ENCODE data around the gene IMPDH2.

DNA sequence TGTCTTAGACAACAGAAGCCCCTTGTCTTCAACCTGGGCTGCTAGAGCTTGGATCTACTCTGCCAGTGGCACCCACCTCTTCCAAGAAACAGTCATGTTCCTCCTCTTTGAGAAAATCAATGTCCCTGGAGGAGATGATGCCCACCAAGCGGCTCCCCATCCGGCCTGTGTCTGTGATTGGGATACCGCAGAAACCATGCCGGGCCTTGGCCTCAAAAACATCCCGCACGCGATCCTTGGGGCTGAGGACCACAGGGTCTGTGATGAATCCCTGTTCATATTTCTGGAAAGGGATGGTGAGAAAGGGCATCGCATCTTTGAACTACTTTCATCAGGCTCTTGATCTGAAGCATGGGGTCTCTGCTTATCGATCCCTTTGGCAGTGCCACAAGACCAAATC is 1.6 kb downstream of the IMPDH2 start:
- no peak for TF ChIP-seq CTCF (conservative IDR thresholded peaks at IDR 0.05; ENCODE audit: low read length)
- no peak for TF ChIP-seq EZH2phosphoT487 (IDR thresholded peaks at IDR 0.05; ENCODE audit: borderline replicate concordance, low read depth, low read length)
